ENCODE data around the gene ULBP2. TPM values are rescaled to one million over a fixed set of nuclear protein-coding genes. Genes with fewer than 3 reads are reported as not detected.

Gene ULBP2
- total RNA-seq, 1 experiment from 2014 or later: not detected

GRCh38 chr6:149905371-149905910 lies 36.4 kb upstream of the ULBP2 start:
- Histone ChIP-seq H4K20me1 (ENCODE audit: control insufficient read depth, insufficient read depth, insufficient read length) (no peaks in the 10 kb centered on the region), H3K9me3 (ENCODE audit: control insufficient read depth, low read depth, low read length) (no peaks in the 10 kb centered on the region), H3K79me2 (ENCODE audit: insufficient read depth, low read length) (no peaks in the 10 kb centered on the region), H3K4ac (ENCODE audit: low read depth, low read length) (no peak overlapping the region), H3K27me3 (ENCODE audit: insufficient read depth, low read length) (no peaks in the 10 kb centered on the region), H4K5ac (ENCODE audit: insufficient read length, low read depth, low read length) (no peak overlapping the region), H3K56ac (ENCODE audit: insufficient read length, low read depth, low read length) (no peak overlapping the region), H2BK15ac (ENCODE audit: low read depth, low read length) (no peak overlapping the region), H3K23ac (ENCODE audit: insufficient read length, low read depth, low read length) (no peak overlapping the region), H2BK20ac (ENCODE audit: low read depth, low read length, poor library complexity, severe bottlenecking) (no peak overlapping the region), H4K8ac (replicated peaks; ENCODE audit: insufficient read length, low read depth, low read length) (no peak overlapping the region), H3K4me2 (ENCODE audit: insufficient read depth, insufficient read length, low read length) (no peak overlapping the region), H3K4me1 (ENCODE audit: insufficient read depth, low read length) (no peaks in the 10 kb centered on the region), H2BK12ac (ENCODE audit: insufficient read length, low read depth, low read length) (no peak overlapping the region), H3K14ac (ENCODE audit: insufficient read depth, low read length) (no peak overlapping the region), H2AK5ac (ENCODE audit: insufficient read length, low read length) (no peak overlapping the region), H2AFZ (ENCODE audit: low read length) (no peak overlapping the region), H2BK120ac (ENCODE audit: low read depth, low read length, poor library complexity, severe bottlenecking) (no peak overlapping the region), H3K9ac (ENCODE audit: extremely low read depth, insufficient read length, low read length) (no peak overlapping the region), H3T11ph (ENCODE audit: low read length) (no peak overlapping the region), H3K18ac (ENCODE audit: insufficient read length, low read depth, low read length) (no peak overlapping the region), H2BK5ac (ENCODE audit: insufficient read length, low read length) (no peak overlapping the region), H3K79me1 (ENCODE audit: insufficient read depth, low read depth, low read length, poor library complexity, severe bottlenecking) (no peaks in the 10 kb centered on the region), H3K23me2 (ENCODE audit: insufficient read length, low read depth, low read length, poor library complexity, severe bottlenecking) (no peaks in the 10 kb centered on the region), H4K91ac (ENCODE audit: insufficient read length, low read depth, low read length) (no peak overlapping the region), H3K27ac (ENCODE audit: insufficient read length, low read depth, low read length) (no peak overlapping the region)
- WGBS (ENCODE audit: extremely low coverage, insufficient read length, low lambda C conversion rate): no CpG with 5 or more reads among the region's 18 CpGs
- Mint-ChIP-seq H3K4me1 (peaks cover 0 to 7% of the 10 kb centered on the region in 2 experiments; a peak in 1 of 4 replicates), H3K27ac (no peak overlapping the region), H3K9me3 (peaks cover 29 to 37% of the 10 kb centered on the region in 2 experiments), H3K27me3 (ENCODE audit: low read depth) (peaks cover 17% of the 10 kb centered on the region), H3K36me3 (ENCODE audit: insufficient read depth in 1 of 3, low read depth in 3 of 3) (peaks cover 5 to 7% (median 5%) of the 10 kb centered on the region in 3 experiments; a peak in 5 of 7 replicates), H3K4me3 (no peak overlapping the region)
- no peak for DNase-seq
- TF ChIP-seq, protein P1, sequence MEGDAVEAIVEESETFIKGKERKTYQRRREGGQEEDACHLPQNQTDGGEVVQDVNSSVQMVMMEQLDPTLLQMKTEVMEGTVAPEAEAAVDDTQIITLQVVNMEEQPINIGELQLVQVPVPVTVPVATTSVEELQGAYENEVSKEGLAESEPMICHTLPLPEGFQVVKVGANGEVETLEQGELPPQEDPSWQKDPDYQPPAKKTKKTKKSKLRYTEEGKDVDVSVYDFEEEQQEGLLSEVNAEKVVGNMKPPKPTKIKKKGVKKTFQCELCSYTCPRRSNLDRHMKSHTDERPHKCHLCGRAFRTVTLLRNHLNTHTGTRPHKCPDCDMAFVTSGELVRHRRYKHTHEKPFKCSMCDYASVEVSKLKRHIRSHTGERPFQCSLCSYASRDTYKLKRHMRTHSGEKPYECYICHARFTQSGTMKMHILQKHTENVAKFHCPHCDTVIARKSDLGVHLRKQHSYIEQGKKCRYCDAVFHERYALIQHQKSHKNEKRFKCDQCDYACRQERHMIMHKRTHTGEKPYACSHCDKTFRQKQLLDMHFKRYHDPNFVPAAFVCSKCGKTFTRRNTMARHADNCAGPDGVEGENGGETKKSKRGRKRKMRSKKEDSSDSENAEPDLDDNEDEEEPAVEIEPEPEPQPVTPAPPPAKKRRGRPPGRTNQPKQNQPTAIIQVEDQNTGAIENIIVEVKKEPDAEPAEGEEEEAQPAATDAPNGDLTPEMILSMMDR (conservative IDR thresholded peaks at IDR 0.05): no peak

Data from H9 (cell line).